ENCODE data around the gene PTX3.

PTX3 gene

DNA sequence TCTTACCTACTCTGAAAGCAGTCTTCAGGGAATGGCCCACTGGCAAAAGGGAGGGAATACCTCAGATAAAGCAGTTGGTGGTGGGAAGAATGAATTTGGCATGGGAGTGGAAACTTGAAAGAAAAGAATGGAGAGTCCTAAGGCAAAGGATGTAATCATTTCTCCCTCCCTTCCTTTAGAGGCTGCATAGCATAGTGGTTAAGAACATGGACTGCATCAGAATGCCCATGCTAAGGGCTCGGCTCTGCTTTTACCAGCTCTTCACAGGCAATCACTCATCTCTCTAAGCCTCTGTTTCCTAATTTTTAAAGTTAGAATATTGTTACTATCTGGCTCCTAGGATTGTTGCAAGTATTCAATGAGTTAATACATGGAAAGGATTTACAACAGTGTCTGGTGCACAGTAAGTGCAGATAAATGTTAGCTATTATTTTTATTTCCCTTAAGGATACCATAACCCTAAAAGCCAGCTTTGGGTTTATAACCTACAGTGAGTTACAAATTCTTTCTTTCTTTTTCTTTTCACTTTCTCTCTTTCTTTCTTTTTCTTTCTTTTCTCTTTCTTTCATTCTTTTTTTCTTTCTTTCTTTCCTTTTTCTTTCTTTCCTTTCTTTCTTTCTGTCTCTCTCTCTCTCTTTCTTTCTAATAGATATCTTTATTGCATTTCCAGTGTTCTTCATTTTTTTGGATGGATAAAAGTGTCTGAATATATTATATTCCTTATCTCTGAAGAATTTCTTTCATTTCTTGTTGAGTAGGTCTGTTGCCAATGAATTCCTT, 43.0 kb downstream of the PTX3 start:
- no peak for DNase-seq

DNA sequence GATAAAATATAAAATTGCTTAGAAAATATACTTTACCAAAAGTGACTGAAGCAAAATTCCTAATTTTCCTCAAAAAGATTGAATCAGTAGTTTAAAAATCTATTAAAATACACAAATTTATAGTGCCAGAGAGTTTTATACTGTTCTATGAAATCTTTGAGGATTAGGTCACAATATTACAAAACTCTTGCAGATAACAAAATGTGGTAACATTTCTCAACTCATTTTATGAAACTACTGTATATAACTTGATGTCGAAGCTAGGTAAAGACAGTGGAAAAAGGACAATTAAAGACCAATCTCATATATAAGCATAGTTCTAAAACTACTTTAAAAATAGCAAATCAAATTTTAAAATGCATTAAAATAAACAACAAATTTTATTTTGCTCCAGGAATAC, 50.7 kb downstream of the PTX3 start:
- DNase-seq, result no peak

DNA sequence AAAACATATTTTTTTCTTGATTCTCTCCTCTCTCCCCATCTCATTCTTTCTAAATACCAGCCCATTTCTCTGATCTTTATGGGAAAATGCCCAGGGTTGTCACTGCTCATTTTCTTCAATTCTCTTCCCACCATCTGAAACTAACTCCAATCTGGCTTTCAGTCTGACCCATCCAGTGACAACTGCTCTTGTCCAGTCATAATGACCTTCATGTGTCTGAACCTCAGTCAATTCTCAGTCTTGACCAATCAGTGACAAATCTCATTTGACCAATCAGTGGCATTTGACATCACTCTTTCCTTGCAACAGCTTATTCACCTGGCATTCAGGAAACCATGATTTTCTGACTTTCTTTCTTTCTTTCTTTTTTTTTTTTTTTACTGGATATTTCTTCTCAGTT, 51.5 kb downstream of the PTX3 start:
- no peak for DNase-seq

DNA sequence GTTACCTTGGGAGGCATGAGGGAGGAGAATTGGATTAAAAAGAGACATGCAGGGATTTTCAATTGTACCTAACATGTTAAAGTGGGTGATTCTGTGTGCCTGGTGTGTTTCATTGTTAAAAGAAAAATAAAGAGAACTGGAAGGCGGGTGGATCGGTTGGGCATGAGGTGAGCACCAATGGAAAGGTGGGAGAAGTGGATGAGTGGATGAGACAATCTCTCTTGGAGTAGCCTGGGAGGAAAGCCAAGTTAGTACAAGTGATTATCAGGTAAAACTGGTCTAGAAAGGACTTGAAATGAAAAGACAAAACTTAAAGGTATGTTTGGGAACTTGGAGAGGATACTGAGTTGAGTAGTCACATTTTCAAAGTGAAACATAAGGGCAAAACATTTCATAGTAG, 54.5 kb downstream of the PTX3 start:
- no peak for DNase-seq

Measured in T1000 (cell line).